Mesodermal cell (in vitro differentiated cells): ENCODE data around the gene DNAJC3. TPM values are rescaled to one million over a fixed set of nuclear protein-coding genes. Genes with fewer than 3 reads are reported as not detected.

Experiments
- H3K27ac ChIP-seq: 2 replicates; pipeline ENCODE4 v1.7.0; 2013; ENCODE audit warnings: mild to moderate bottlenecking, low read depth, low read length, moderate library complexity; ENCODE audit not compliant: severe bottlenecking
- H3K36me3 ChIP-seq: 2 replicates; pipeline ENCODE4 v1.7.1; 2013; ENCODE audit warnings: mild to moderate bottlenecking, low read length, moderate library complexity; ENCODE audit not compliant: control insufficient read depth, insufficient read depth
- H3K4me1 ChIP-seq: one replicate; pipeline ENCODE4 v1.7.1; 2013; ENCODE audit warnings: mild to moderate bottlenecking, low read length; ENCODE audit not compliant: insufficient read depth, control insufficient read depth, poor library complexity, severe bottlenecking
- H3K4me3 ChIP-seq: 2 replicates; pipeline ENCODE4 v1.7.0; 2013; ENCODE audit warnings: low read length, control low read depth, mild to moderate bottlenecking; ENCODE audit not compliant: insufficient read depth, poor library complexity, severe bottlenecking; ENCODE audit errors: extremely low read depth
- H3K9me3 ChIP-seq: 2 replicates; pipeline ENCODE4 v1.7.1; 2013; ENCODE audit warnings: mild to moderate bottlenecking, low read length, moderate library complexity; ENCODE audit not compliant: control insufficient read depth
- WGBS, 2 experiments: methylation state at CpG; one replicate each; pipeline ENCODE4 v1.1.5; 2013; ENCODE audit warnings: missing lambda C conversion rate in 2 of 2; ENCODE audit not compliant: insufficient coverage in 2 of 2; 5-methylcytosine and 5-hydroxymethylcytosine counted together
- polyA plus RNA-seq, 2 experiments: library from polyadenylated mRNA; stranded (reverse); fragments of 50-300 nt; gene quantifications; one replicate each; pipeline ENCODE4 v1.2.3, GENCODE V29; 2013

Gene DNAJC3
- polyA plus RNA-seq (2013, experiment 1 of 2), result 25.1 TPM
- polyA plus RNA-seq (2013, experiment 2 of 2), result 28.1 TPM

DNA sequence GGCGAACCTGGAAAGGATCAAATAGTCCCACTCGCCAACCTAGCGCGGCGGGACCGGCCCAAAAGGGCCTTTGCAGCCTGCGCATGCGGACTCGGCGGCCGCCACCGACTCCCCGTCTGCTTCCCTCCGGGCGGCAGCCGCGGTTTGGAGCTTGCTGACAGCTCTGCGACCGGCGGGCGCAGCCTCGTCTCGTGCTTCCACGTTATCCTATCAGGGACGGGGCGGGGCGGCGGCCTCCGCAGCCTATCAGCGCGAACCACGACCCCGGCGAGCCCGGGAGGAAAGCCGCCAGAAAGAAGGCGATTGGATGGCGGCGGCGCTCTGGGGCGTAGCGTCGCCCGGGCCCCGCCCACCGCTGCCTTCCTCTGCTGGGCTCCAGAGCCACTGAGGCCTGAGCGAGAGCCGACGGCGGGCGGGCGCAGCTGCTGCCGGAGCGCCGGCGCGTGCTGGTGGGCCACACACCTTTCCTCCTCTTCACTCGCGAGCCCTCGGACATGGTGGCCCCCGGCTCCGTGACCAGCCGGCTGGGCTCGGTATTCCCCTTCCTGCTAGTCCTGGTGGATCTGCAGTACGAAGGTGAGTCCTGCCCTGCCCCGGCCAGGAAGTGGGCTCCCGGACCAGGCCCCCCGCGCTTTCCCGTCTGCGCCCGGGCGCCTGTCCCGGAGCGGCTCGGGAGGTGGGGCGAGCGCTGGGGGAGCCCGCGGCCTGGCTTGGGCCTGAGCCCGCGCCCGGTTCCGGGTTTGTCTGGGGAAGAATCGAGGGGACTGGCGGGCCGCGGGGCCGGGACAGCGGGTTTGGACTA, at the start of gene DNAJC3:
Gene DNAJC3, plus strand, starts transcription at position 378 of the 802 bp plus-strand sequence. Its CDS starts 117 bp downstream, at position 495.
- Histone ChIP-seq H3K27ac (peak within 1 kb of the TSS; percentile 92), H3K4me1 (peaks cover 12% of the 10 kb centered on the region), H3K36me3 (peaks cover 9% of the 10 kb centered on the region), H3K4me3 (peak within 1 kb of the TSS; percentile 91), H3K9me3 (peaks cover under 1% of the 10 kb centered on the region)
- WGBS, 2 experiments, result 0% methylated on average over 71 to 88 of the region's 90 CpGs

DNA sequence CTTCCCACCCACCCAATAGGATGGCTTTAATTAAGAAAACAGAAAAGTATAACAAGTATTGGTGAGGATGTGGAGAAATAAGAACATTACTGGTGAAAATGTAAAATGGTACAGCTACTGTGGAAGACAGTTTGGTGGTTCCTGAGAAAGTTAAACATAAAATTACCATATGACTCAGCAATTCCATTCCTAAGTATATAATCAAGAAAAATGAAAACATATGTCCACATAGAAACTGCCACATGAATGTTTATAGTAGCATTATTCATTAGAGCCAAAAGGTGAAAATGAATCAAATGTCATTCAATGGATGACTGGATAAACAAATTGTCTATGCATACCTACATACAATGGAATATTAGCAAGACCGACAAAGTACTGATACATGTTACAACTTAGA, 49.3 kb upstream of the DNAJC3 start:
- Histone ChIP-seq H3K4me3 (no peak overlapping the region), H3K36me3 (peaks cover 81% of the 10 kb centered on the region), H3K9me3 (no peaks in the 10 kb centered on the region), H3K4me1 (no peaks in the 10 kb centered on the region), H3K27ac (no peak overlapping the region)
- WGBS, 2 experiments, result 100% methylated on average over 1 of the region's 1 CpG

DNA sequence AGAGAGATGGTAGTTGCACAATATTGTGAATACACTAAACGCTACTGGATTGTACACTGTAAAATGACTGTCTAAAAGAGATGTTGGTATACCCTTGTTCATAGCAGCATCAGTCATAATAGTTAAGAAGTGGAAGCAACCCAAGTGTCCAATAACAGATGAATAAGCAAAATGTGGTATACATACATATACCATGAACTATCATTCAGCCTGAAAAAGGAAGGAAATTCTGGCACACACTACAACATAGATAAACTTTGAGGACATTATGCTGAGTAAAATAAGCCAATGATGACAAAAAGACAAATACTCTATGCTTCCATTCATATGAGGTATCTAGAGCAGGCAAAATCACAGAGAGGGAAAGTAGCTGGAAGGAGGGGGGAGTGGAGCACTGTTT, 48.5 kb upstream of the DNAJC3 start:
- H3K9me3 ChIP-seq, result no peaks in the 10 kb centered on the region
- H3K36me3 ChIP-seq, result peaks cover 81% of the 10 kb centered on the region
- H3K4me3 ChIP-seq, result no peak overlapping the region
- H3K4me1 ChIP-seq, result no peaks in the 10 kb centered on the region
- no peak overlapping the region for H3K27ac ChIP-seq
- 86% methylated on average over 1 of the region's 1 CpG; no CpG with 5 or more reads in 1 of the 2 experiments for WGBS, 2 experiments

GRCh38 chr13:95629071-95629470, 47.9 kb upstream of the DNAJC3 start:
- Histone ChIP-seq H3K9me3 (no peaks in the 10 kb centered on the region), H3K4me3 (no peak overlapping the region), H3K4me1 (no peaks in the 10 kb centered on the region), H3K36me3 (peaks cover 85% of the 10 kb centered on the region), H3K27ac (no peak overlapping the region)
- WGBS, 2 experiments, result 88 to 97% methylated on average over 1 to 3 of the region's 4 CpGs

- Histone ChIP-seq H3K4me1 (no peaks in the 10 kb centered on the region), H3K4me3 (no peak overlapping the region), H3K27ac (no peak overlapping the region), H3K36me3 (peaks cover 88% of the 10 kb centered on the region), H3K9me3 (no peaks in the 10 kb centered on the region)
- 79 to 93% methylated on average over 2 of the region's 3 CpGs for WGBS, 2 experiments
Observed at GRCh38 chr13:95630593-95630992, 46.3 kb upstream of the DNAJC3 start.

DNA sequence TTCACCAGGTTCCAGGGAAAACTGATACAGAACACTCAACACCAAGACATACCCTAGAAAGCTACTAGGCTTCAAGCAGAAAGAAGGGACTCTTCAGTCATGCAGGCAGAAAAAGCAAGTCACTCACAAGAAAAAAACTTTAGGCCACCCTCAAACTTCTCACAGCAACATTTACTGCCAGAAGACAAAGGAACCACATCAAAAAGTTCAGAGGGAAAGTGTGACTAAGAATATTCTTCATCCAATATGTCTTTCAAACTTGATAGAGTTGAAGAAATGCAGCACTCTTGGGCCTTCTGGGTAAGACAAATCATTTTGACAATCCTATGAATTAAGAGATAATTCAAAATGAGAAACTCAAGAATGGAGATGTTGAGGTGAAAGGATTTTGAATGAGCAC, 40.1 kb upstream of the DNAJC3 start:
- H3K27ac ChIP-seq, result no peak overlapping the region
- H3K4me3 ChIP-seq, result no peak overlapping the region
- H3K4me1 ChIP-seq, result no peaks in the 10 kb centered on the region
- peaks cover 87% of the 10 kb centered on the region for H3K36me3 ChIP-seq
- H3K9me3 ChIP-seq, result no peaks in the 10 kb centered on the region

GRCh38 chr13:95641291-95642027, 35.5 kb upstream of the DNAJC3 start:
- Histone ChIP-seq H3K9me3 (no peaks in the 10 kb centered on the region), H3K4me3 (peak overlapping the region; percentile 74), H3K4me1 (peaks cover 5% of the 10 kb centered on the region), H3K27ac (no peak overlapping the region), H3K36me3 (peaks cover 52% of the 10 kb centered on the region)
- 89% methylated on average over 38 to 41 of the region's 58 CpGs for WGBS, 2 experiments

- Histone ChIP-seq H3K36me3 (peaks cover 46% of the 10 kb centered on the region), H3K4me3 (peak overlapping the region; percentile 74), H3K27ac (no peak overlapping the region), H3K9me3 (no peaks in the 10 kb centered on the region), H3K4me1 (peaks cover 5% of the 10 kb centered on the region)
- 76 to 81% methylated on average over 33 of the region's 35 CpGs for WGBS, 2 experiments
Observed at GRCh38 chr13:95642028-95642621, 34.8 kb upstream of the DNAJC3 start.

DNA sequence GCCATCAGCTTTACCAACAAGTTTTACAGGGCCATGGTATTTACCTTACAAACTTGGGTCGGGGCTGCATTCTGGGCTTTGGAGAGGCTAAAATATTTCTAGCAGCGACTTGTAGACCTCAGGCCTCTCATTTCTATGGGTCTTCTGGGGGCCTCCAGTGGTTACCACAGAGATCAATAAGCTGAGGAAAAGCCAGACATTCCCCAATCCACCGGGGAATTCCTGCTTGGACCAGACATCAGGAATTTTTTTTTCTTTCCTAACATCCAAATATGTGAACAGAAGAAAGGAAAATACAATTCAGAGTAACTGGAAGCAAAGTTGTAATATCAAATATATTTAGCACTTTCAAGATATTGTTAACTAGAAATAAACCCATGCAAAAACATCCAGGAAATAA, 33.9 kb upstream of the DNAJC3 start:
- H3K27ac ChIP-seq, result peak overlapping the region; percentile 85
- 15 to 18% methylated on average over 2 of the region's 3 CpGs for WGBS, 2 experiments

DNA sequence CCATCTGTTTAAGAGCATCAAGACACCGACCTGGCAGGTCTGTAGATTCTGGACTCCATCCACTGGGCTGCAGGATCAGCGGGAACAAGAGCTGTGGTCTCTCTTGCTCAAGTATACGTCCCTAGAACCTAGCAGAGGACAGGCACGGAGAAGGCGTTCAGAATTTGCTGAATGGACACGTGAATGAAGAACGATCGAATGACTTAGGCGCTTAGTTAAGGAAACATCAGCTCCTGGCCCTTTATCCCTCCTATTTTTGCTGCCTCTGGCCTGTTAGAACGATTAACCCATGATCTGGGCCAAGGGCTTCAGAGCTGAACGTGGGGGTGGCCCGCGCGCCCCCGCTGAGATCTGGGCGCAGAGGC, 33.4 kb upstream of the DNAJC3 start:
- Histone ChIP-seq H3K4me1 (peaks cover 5% of the 10 kb centered on the region), H3K9me3 (no peaks in the 10 kb centered on the region), H3K36me3 (peaks cover 32% of the 10 kb centered on the region), H3K4me3 (peak overlapping the region; percentile 74), H3K27ac (peak overlapping the region; percentile 85)
- WGBS, 2 experiments, result 2% methylated on average over 13 to 16 of the region's 16 CpGs

More for the DNA sequence above, 33.9 kb upstream of the DNAJC3 start:
- Histone ChIP-seq H3K4me1 (peaks cover 5% of the 10 kb centered on the region), H3K36me3 (peaks cover 37% of the 10 kb centered on the region), H3K4me3 (peak overlapping the region; percentile 74), H3K9me3 (no peaks in the 10 kb centered on the region)
